KOPT-K1 (cell line): ENCODE measurements around the gene KRT79.

Experiments
- H3K27ac ChIP-seq: fragments of 200-600 bp; sonication (generic); 2 replicates; pipeline ENCODE4 v1.5.1; 2016; ENCODE audit warnings: antibody characterized with exemption, mild to moderate bottlenecking, low read depth, low read length; ENCODE audit not compliant: poor library complexity, severe bottlenecking
- H3K36me3 ChIP-seq: fragments of 200-600 bp; sonication (generic); 2 replicates; pipeline ENCODE4 v1.5.1; 2017; ENCODE audit warnings: antibody characterized with exemption, mild to moderate bottlenecking, low read length, moderate library complexity; ENCODE audit not compliant: insufficient read depth
- H3K9me3 ChIP-seq: fragments of 200-600 bp; sonication (generic); 2 replicates; pipeline ENCODE4 v1.5.1; 2017; ENCODE audit warnings: antibody characterized with exemption, low read length, mild to moderate bottlenecking; ENCODE audit not compliant: insufficient read depth, poor library complexity, severe bottlenecking

KRT79 gene

DNA sequence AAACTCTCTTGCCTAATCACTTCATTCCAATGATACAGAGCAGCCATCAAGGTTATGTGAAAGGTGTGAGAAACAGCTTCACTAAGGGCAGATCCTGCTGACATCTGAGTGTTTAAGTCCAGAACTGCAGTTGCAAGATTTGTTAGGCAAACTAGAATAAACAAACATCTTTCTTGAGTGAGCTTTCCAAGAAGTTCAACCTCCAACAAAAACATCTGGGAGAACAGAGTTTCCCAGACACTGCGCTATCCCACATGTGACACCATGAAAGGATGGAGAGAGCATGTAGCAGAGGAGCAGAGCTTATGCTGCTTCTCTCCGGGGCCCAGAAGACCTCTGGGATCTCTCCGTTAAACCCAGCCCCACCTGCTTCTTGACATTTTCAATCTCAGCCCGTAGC, 62.6 kb downstream of the KRT79 start:
- H3K27ac ChIP-seq = no peak overlapping the region
- no peaks in the 10 kb centered on the region for H3K9me3 ChIP-seq
- H3K36me3 ChIP-seq = no peaks in the 10 kb centered on the region
